ENCODE results near the gene PPP1R3G. TPM values are rescaled to one million over a fixed set of nuclear protein-coding genes. Genes with fewer than 3 reads are reported as not detected.

The PPP1R3G gene
- total and polyA plus RNA-seq, 2 of the 13 experiments (the other 11 are each of a cell fraction or from before 2014, with no cell fraction given): 1.2 to 1.3 TPM

- TF ChIP-seq ZFP36L1 (CRISPR knock-in tag; IDR thresholded peaks at IDR 0.05): no peak
- TF ChIP-seq MXI1 (IDR thresholded peaks at IDR 0.05; ENCODE audit: borderline replicate concordance, low read depth, low read length): peak; percentile 37; the same call in 1 of the 3 replicates
- no peak for TF ChIP-seq CHD2 (IDR thresholded peaks at IDR 0.05; ENCODE audit: low read depth, low read length)
- no peak for TF ChIP-seq ZNF468 (CRISPR knock-in tag; IDR thresholded peaks at IDR 0.05)
- no peak for TF ChIP-seq TRIM24 (CRISPR knock-in tag; IDR thresholded peaks at IDR 0.05)
- no peak for TF ChIP-seq ARNT2 (CRISPR knock-in tag; IDR thresholded peaks at IDR 0.05; ENCODE audit: low read depth)
- TF ChIP-seq BRCA1 (CRISPR knock-in tag; IDR thresholded peaks at IDR 0.05): no peak
- TF ChIP-seq ZFX (CRISPR knock-in tag; IDR thresholded peaks at IDR 0.05; ENCODE audit: low read depth): peak; percentile 52; the same call in 1 of the 2 replicates
- no peak for TF ChIP-seq HNRNPH1 (optimal IDR thresholded peaks at IDR 0.05; ENCODE audit: low read depth, low read length)
- TF ChIP-seq PCBP1 (IDR thresholded peaks at IDR 0.05; ENCODE audit: borderline replicate concordance, low read depth, low read length): no peak
- TF ChIP-seq ZNF549 (CRISPR knock-in tag; IDR thresholded peaks at IDR 0.05): no peak
- TF ChIP-seq, protein P1, sequence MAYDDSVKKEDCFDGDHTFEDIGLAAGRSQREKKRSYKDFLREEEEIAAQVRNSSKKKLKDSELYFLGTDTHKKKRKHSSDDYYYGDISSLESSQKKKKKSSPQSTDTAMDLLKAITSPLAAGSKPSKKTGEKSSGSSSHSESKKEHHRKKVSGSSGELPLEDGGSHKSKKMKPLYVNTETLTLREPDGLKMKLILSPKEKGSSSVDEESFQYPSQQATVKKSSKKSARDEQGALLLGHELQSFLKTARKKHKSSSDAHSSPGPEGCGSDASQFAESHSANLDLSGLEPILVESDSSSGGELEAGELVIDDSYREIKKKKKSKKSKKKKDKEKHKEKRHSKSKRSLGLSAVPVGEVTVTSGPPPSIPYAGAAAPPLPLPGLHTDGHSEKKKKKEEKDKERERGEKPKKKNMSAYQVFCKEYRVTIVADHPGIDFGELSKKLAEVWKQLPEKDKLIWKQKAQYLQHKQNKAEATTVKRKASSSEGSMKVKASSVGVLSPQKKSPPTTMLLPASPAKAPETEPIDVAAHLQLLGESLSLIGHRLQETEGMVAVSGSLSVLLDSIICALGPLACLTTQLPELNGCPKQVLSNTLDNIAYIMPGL (CRISPR knock-in tag; IDR thresholded peaks at IDR 0.05; ENCODE audit: borderline replicate concordance in 1 of 2, low read depth in 1 of 2): no peak
- TF ChIP-seq ATF3 (CRISPR knock-in tag; IDR thresholded peaks at IDR 0.05): no peak
- no peak for TF ChIP-seq ZNF382 (CRISPR knock-in tag; IDR thresholded peaks at IDR 0.05; ENCODE audit: borderline replicate concordance)
- TF ChIP-seq, protein P2, sequence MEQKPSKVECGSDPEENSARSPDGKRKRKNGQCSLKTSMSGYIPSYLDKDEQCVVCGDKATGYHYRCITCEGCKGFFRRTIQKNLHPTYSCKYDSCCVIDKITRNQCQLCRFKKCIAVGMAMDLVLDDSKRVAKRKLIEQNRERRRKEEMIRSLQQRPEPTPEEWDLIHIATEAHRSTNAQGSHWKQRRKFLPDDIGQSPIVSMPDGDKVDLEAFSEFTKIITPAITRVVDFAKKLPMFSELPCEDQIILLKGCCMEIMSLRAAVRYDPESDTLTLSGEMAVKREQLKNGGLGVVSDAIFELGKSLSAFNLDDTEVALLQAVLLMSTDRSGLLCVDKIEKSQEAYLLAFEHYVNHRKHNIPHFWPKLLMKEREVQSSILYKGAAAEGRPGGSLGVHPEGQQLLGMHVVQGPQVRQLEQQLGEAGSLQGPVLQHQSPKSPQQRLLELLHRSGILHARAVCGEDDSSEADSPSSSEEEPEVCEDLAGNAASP (CRISPR knock-in tag; IDR thresholded peaks at IDR 0.05; ENCODE audit: borderline replicate concordance): peak; percentile 44; the same call in 1 of the 2 replicates
- TF ChIP-seq, protein P3, sequence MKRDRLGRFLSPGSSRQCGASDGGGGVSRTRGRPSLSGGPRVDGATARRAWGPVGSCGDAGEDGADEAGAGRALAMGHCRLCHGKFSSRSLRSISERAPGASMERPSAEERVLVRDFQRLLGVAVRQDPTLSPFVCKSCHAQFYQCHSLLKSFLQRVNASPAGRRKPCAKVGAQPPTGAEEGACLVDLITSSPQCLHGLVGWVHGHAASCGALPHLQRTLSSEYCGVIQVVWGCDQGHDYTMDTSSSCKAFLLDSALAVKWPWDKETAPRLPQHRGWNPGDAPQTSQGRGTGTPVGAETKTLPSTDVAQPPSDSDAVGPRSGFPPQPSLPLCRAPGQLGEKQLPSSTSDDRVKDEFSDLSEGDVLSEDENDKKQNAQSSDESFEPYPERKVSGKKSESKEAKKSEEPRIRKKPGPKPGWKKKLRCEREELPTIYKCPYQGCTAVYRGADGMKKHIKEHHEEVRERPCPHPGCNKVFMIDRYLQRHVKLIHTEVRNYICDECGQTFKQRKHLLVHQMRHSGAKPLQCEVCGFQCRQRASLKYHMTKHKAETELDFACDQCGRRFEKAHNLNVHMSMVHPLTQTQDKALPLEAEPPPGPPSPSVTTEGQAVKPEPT (CRISPR knock-in tag; IDR thresholded peaks at IDR 0.05; ENCODE audit: low read depth): no peak
- TF ChIP-seq, protein P4, sequence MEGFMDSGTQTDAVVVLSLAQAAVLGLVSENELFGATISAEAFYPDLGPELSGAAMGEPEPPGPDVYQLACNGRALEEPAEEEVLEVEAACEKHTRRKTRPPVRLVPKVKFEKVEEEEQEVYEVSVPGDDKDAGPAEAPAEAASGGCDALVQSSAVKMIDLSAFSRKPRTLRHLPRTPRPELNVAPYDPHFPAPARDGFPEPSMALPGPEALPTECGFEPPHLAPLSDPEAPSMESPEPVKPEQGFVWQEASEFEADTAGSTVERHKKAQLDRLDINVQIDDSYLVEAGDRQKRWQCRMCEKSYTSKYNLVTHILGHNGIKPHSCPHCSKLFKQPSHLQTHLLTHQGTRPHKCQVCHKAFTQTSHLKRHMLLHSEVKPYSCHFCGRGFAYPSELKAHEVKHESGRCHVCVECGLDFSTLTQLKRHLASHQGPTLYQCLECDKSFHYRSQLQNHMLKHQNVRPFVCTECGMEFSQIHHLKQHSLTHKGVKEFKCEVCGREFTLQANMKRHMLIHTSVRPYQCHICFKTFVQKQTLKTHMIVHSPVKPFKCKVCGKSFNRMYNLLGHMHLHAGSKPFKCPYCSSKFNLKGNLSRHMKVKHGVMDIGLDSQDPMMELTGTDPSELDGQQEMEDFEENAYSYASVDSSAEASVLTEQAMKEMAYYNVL (CRISPR knock-in tag; IDR thresholded peaks at IDR 0.05; ENCODE audit: borderline replicate concordance): no peak
- TF ChIP-seq ZBTB26 (CRISPR knock-in tag; IDR thresholded peaks at IDR 0.05; ENCODE audit: borderline replicate concordance): no peak
- no peak for TF ChIP-seq SOX6 (IDR thresholded peaks at IDR 0.05)
- TF ChIP-seq SOX6 (CRISPR knock-in tag; IDR thresholded peaks at IDR 0.05): peak; percentile 71; the same call in 1 of the 2 replicates
- TF ChIP-seq XBP1 (CRISPR knock-in tag; IDR thresholded peaks at IDR 0.05): no peak
- no peak for TF ChIP-seq NFIC (IDR thresholded peaks at IDR 0.05; ENCODE audit: low read length)
- no peak for TF ChIP-seq SSRP1 (CRISPR knock-in tag; IDR thresholded peaks at IDR 0.05)
Measured at GRCh38 chr6:5121479-5121878, 36.3 kb downstream of the PPP1R3G start (continued).
